ENCODE results near the gene MGME1.

MGME1 gene

GRCh38 chr20:18005990-18006364, 37.2 kb downstream of the MGME1 start:
- no peak overlapping the region for H3K4me2 ChIP-seq (ENCODE audit: low read depth, low read length, poor library complexity, severe bottlenecking)
- no peaks in the 10 kb centered on the region for H3K4me1 ChIP-seq (ENCODE audit: insufficient read depth, low read length, poor library complexity, severe bottlenecking)
- no peaks in the 10 kb centered on the region for H3K9me3 ChIP-seq (ENCODE audit: insufficient read depth, low read depth, low read length)

GRCh38 chr20:18006684-18007083, 37.9 kb downstream of the MGME1 start:
- Histone ChIP-seq H3K4me2 (ENCODE audit: low read depth, low read length, poor library complexity, severe bottlenecking) (no peak overlapping the region), H3K9me3 (ENCODE audit: insufficient read depth, low read depth, low read length) (no peaks in the 10 kb centered on the region), H3K36me3 (ENCODE audit: insufficient read depth, low read length) (no peaks in the 10 kb centered on the region), H4K20me1 (ENCODE audit: insufficient read depth, low read length, poor library complexity, severe bottlenecking) (no peaks in the 10 kb centered on the region), H3K4me1 (ENCODE audit: insufficient read depth, low read length, poor library complexity, severe bottlenecking) (no peaks in the 10 kb centered on the region), H3K9ac (ENCODE audit: low read depth, low read length, poor library complexity, severe bottlenecking) (no peak overlapping the region), H3K4me3 (ENCODE audit: low read length, poor library complexity, severe bottlenecking) (no peak overlapping the region), H2AFZ (ENCODE audit: low read length) (no peak overlapping the region), H3K27me3 (ENCODE audit: insufficient read depth, low read length, poor library complexity, severe bottlenecking) (no peaks in the 10 kb centered on the region), H3F3A (ENCODE audit: low read depth) (no peaks in the 10 kb centered on the region), H3K9me2 (replicated peaks; ENCODE audit: low read depth, low read length) (no peaks in the 10 kb centered on the region), H3K79me2 (ENCODE audit: insufficient read depth, low read length) (no peaks in the 10 kb centered on the region)
- TF ChIP-seq EZH2phosphoT487 (IDR thresholded peaks at IDR 0.05; ENCODE audit: borderline replicate concordance), result no peak
- no peak for TF ChIP-seq CTCF (conservative IDR thresholded peaks at IDR 0.05; ENCODE audit: low read length)

More at GRCh38 chr20:18005990-18006364, 37.2 kb downstream of the MGME1 start:
- Histone ChIP-seq H2AFZ (ENCODE audit: low read length) (no peak overlapping the region), H3K36me3 (ENCODE audit: insufficient read depth, low read length) (no peaks in the 10 kb centered on the region), H3K27me3 (ENCODE audit: insufficient read depth, low read length, poor library complexity, severe bottlenecking) (no peaks in the 10 kb centered on the region), H3K9ac (ENCODE audit: low read depth, low read length, poor library complexity, severe bottlenecking) (no peak overlapping the region), H3K79me2 (ENCODE audit: insufficient read depth, low read length) (no peaks in the 10 kb centered on the region), H4K20me1 (ENCODE audit: insufficient read depth, low read length, poor library complexity, severe bottlenecking) (no peaks in the 10 kb centered on the region), H3K4me3 (ENCODE audit: low read length, poor library complexity, severe bottlenecking) (no peak overlapping the region), H3F3A (ENCODE audit: low read depth) (no peaks in the 10 kb centered on the region), H3K9me2 (replicated peaks; ENCODE audit: low read depth, low read length) (no peaks in the 10 kb centered on the region)
- TF ChIP-seq EZH2phosphoT487 (IDR thresholded peaks at IDR 0.05; ENCODE audit: borderline replicate concordance) (no peak), CTCF (conservative IDR thresholded peaks at IDR 0.05; ENCODE audit: low read length) (no peak)

GRCh38 chr20:18007534-18008292, 38.9 kb downstream of the MGME1 start:
- no peak overlapping the region for H2AFZ ChIP-seq (ENCODE audit: low read length)
- no peaks in the 10 kb centered on the region for H3K4me1 ChIP-seq (ENCODE audit: insufficient read depth, low read length, poor library complexity, severe bottlenecking)

More at GRCh38 chr20:18007534-18008292, 38.9 kb downstream of the MGME1 start:
- no peaks in the 10 kb centered on the region for H3F3A ChIP-seq (ENCODE audit: low read depth)
- no peaks in the 10 kb centered on the region for H3K79me2 ChIP-seq (ENCODE audit: insufficient read depth, low read length)
- no peaks in the 10 kb centered on the region for H3K36me3 ChIP-seq (ENCODE audit: insufficient read depth, low read length)
- no peak overlapping the region for H3K4me3 ChIP-seq (ENCODE audit: low read length, poor library complexity, severe bottlenecking)
- TF ChIP-seq EZH2phosphoT487 (IDR thresholded peaks at IDR 0.05; ENCODE audit: borderline replicate concordance), result no peak
- TF ChIP-seq CTCF (conservative IDR thresholded peaks at IDR 0.05; ENCODE audit: low read length), result no peak
- H3K4me2 ChIP-seq (ENCODE audit: low read depth, low read length, poor library complexity, severe bottlenecking), result no peak overlapping the region
- H3K9me3 ChIP-seq (ENCODE audit: insufficient read depth, low read depth, low read length), result no peaks in the 10 kb centered on the region
- H3K9ac ChIP-seq (ENCODE audit: low read depth, low read length, poor library complexity, severe bottlenecking), result no peak overlapping the region
- no peaks in the 10 kb centered on the region for H3K27me3 ChIP-seq (ENCODE audit: insufficient read depth, low read length, poor library complexity, severe bottlenecking)
- no peaks in the 10 kb centered on the region for H3K9me2 ChIP-seq (replicated peaks; ENCODE audit: low read depth, low read length)
- H4K20me1 ChIP-seq (ENCODE audit: insufficient read depth, low read length, poor library complexity, severe bottlenecking), result no peaks in the 10 kb centered on the region

Data from Loucy (cell line).